Pons (tissue), 1 donor: ENCODE data around the gene MRPL34.
A peak's percentile ranks its signal among the peaks of the same experiment; 100 is the strongest.
"Not testable (repeated sequence)": the region's sequence is repeated elsewhere in the genome, so short reads cannot be mapped to it uniquely, and the experiment has no call there.

Source experiments
- DNase-seq: peaks from one replicate; pipeline ENCODE4 v3.0.0-alpha.2; 2016; ENCODE audit warnings: low spot score

Gene MRPL34

GRCh38 chr19:17305517-17306284 lies at the start of gene MRPL34:
Gene MRPL34 (plus strand): TSS chr19:17305872. CDS start chr19:17305893, 21 bp downstream.
- DNase-seq = peak; percentile 98

- DNase-seq = no peak
Observed at GRCh38 chr19:17256130-17256529, 49.5 kb upstream of the MRPL34 start.

- DNase-seq = no peak
Observed at GRCh38 chr19:17259118-17259780, 46.4 kb upstream of the MRPL34 start.

- DNase-seq = no peak
Observed at GRCh38 chr19:17259934-17260333, 45.7 kb upstream of the MRPL34 start.

GRCh38 chr19:17260842-17261325 lies 44.8 kb upstream of the MRPL34 start:
- DNase-seq = peak; percentile 52

GRCh38 chr19:17262557-17262956 lies 43.1 kb upstream of the MRPL34 start:
- DNase-seq = no peak

- no peak for DNase-seq
Observed at GRCh38 chr19:17263712-17264640, 41.7 kb upstream of the MRPL34 start.

GRCh38 chr19:17264641-17264979 lies 41.1 kb upstream of the MRPL34 start, which contains the start of gene USHBP1:
Gene USHBP1 (minus strand): TSS chr19:17264745. CDS start chr19:17264299, 446 bp downstream.
- no peak for DNase-seq

- DNase-seq = no peak
Observed at GRCh38 chr19:17266026-17266425, 39.6 kb upstream of the MRPL34 start.

GRCh38 chr19:17266589-17266974 lies 39.1 kb upstream of the MRPL34 start:
- no peak for DNase-seq

- peak; percentile 100 for DNase-seq
Observed at GRCh38 chr19:17266975-17267788, 38.5 kb upstream of the MRPL34 start, which contains the start of gene BABAM1. Gene BABAM1 (plus strand): TSS chr19:17267443. CDS start chr19:17268807, 1,364 bp downstream.

- no peak for DNase-seq
Observed at GRCh38 chr19:17268754-17269153, 36.9 kb upstream of the MRPL34 start.

GRCh38 chr19:17274892-17275291 lies 30.8 kb upstream of the MRPL34 start:
- DNase-seq = not testable (repeated sequence)

- DNase-seq = no peak
Observed at GRCh38 chr19:17275441-17276175, 30.1 kb upstream of the MRPL34 start.

GRCh38 chr19:17279436-17279835 lies 26.2 kb upstream of the MRPL34 start:
- DNase-seq = no peak

GRCh38 chr19:17281391-17282304 lies 24.0 kb upstream of the MRPL34 start, which contains the start of gene ANKLE1:
Gene ANKLE1 (plus strand): TSS chr19:17281901. CDS start chr19:17281921, 20 bp downstream.
- no peak for DNase-seq

- DNase-seq = peak; percentile 38
Observed at GRCh38 chr19:17282488-17283125, 23.1 kb upstream of the MRPL34 start.

- no peak for DNase-seq
Observed at GRCh38 chr19:17283504-17283996, 22.1 kb upstream of the MRPL34 start.
